Left cardiac atrium (tissue), 4 donors: ENCODE results near the gene CUX1. TPM values are rescaled to one million over a fixed set of nuclear protein-coding genes. Genes with fewer than 3 reads are reported as not detected.

ENCODE experiments used
- ATAC-seq, 2 donors: fragments of 200-7000 bp; cut with Tn5 transposase; one replicate each; pipeline ENCODE4 v1.9.1; 2020; ENCODE audit warnings: mild to moderate bottlenecking in 2 of 2, moderate library complexity in 2 of 2
- DNase-seq: peaks from one replicate; pipeline ENCODE4 v3.0.0-alpha.2; 2020
- intact Hi-C, 2 donors: fragments of 100-400 bp; cut with DNase I; formaldehyde crosslinking; loops; one replicate each; pipeline versions ENCODE4 v1.14.1 to v1.15.1; 2022 to 2023
- total RNA-seq, 2 donors: library from RNA; stranded (reverse); fragmentation: NEBNext Ultra II Directional; extraction: Animal tissue kit (Norgen Biotek cat#: 25700); gene quantifications; one replicate each; pipeline ENCODE4 v1.2.1, GENCODE V29; 2021
- donor health status: DM: no; HTN: yes; CAD: no.
- donor health status: DM: no; HTN: yes; CAD: no; lungs with severe emphysema.
- donor health status: DM: yes; HTN: yes; CAD: no.
- donor health status: Dilated cardiomyopathy.

Gene CUX1
- total RNA-seq, 2 donors from 2014 or later, result 81.6 to 108 TPM

- ATAC-seq (no peak), DNase-seq (no peak)
- intact Hi-C loops, result loop anchor here (10.0 kb wide), 4 partner anchors 55 to 635 kb away; no protein-coding TSS in a partner anchor
These were observed 421.9 kb downstream of the CUX1 start for GRCh38 chr7:102239206-102239820.

- no peak for DNase-seq
- no peak for ATAC-seq
- intact Hi-C loops, result no loop called here
These were observed 424.0 kb downstream of the CUX1 start for GRCh38 chr7:102241431-102241830.

- intact Hi-C loops, result no loop called here
- DNase-seq, result no peak
- no peak for ATAC-seq
These were observed 427.2 kb downstream of the CUX1 start for GRCh38 chr7:102244601-102245000.

GRCh38 chr7:102248081-102248455 lies 430.6 kb downstream of the CUX1 start:
- ATAC-seq (no peak), DNase-seq (no peak)

GRCh38 chr7:102248456-102249395 lies 431.3 kb downstream of the CUX1 start:
- DNase-seq (no peak), ATAC-seq (no peak)
- intact Hi-C loops, result no loop called here

More at GRCh38 chr7:102248081-102248455, 430.6 kb downstream of the CUX1 start:
- intact Hi-C loops, result no loop called here

GRCh38 chr7:102251531-102252365 lies 434.3 kb downstream of the CUX1 start:
- DNase-seq (no peak), ATAC-seq (no peak)
- intact Hi-C loops, result no loop called here

- DNase-seq, result no peak
- intact Hi-C loops, result no loop called here
- peak in 1 of 2 donors; percentile 34 for ATAC-seq
These were observed 435.0 kb downstream of the CUX1 start for GRCh38 chr7:102252366-102252982.

GRCh38 chr7:102253066-102253972 lies 435.9 kb downstream of the CUX1 start:
- no peak for DNase-seq
- intact Hi-C loops, result no loop called here
- ATAC-seq, result no peak

- ATAC-seq, result no peak
- DNase-seq, result no peak
- intact Hi-C loops, result no loop called here
These were observed 436.5 kb downstream of the CUX1 start for GRCh38 chr7:102253973-102254370.

GRCh38 chr7:102254521-102254920 lies 437.1 kb downstream of the CUX1 start:
- DNase-seq (no peak), ATAC-seq (no peak)
- intact Hi-C loops, result no loop called here

- intact Hi-C loops, result no loop called here
- DNase-seq, result no peak
These were observed 438.1 kb downstream of the CUX1 start for GRCh38 chr7:102255501-102255900.

GRCh38 chr7:102255916-102256315 lies 438.5 kb downstream of the CUX1 start:
- no peak for DNase-seq
- intact Hi-C loops, result no loop called here
- ATAC-seq, result no peak

More at GRCh38 chr7:102255501-102255900, 438.1 kb downstream of the CUX1 start:
- ATAC-seq, result no peak

GRCh38 chr7:102258073-102258748 lies 440.8 kb downstream of the CUX1 start:
- DNase-seq (no peak), ATAC-seq (no peak)
- intact Hi-C loops, result no loop called here

- intact Hi-C loops, result no loop called here
These were observed 441.3 kb downstream of the CUX1 start for GRCh38 chr7:102258749-102259107.

GRCh38 chr7:102260856-102261255 lies 443.4 kb downstream of the CUX1 start:
- DNase-seq, result no peak

More at GRCh38 chr7:102258749-102259107, 441.3 kb downstream of the CUX1 start:
- no peak for DNase-seq
- no peak for ATAC-seq

GRCh38 chr7:102261451-102261850 lies 444.0 kb downstream of the CUX1 start:
- DNase-seq, result no peak
- intact Hi-C loops, result no loop called here

More at GRCh38 chr7:102260856-102261255, 443.4 kb downstream of the CUX1 start:
- peak; percentile 59 to 66 for ATAC-seq
- intact Hi-C loops, result no loop called here

GRCh38 chr7:102262546-102262945 lies 445.1 kb downstream of the CUX1 start:
- intact Hi-C loops, result no loop called here
- no peak for DNase-seq
- ATAC-seq, result no peak

More at GRCh38 chr7:102261451-102261850, 444.0 kb downstream of the CUX1 start:
- ATAC-seq, result no peak
